ENCODE data around the gene ENPP1.

DNA sequence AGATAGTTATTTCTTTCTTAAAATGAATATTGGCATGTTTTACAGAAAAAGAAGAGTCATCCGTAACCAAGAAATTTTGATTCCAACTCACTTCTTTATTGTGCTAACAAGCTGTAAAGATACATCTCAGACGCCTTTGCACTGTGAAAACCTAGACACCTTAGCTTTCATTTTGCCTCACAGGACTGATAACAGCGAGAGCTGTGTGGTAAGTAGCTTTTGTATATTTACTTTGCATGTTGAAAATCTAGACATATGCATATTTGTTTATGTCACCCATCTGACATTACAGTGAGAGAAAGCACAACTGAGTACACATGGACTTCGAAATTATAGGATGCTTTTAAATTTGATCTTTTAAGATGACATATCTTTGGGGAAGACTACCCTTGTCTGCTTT, 78.7 kb downstream of the ENPP1 start:
- TF ChIP-seq POLR2AphosphoS5 (IDR thresholded peaks at IDR 0.05; ENCODE audit: low read depth, low read length) (no peak), POLR2A (IDR thresholded peaks at IDR 0.05; ENCODE audit: low read depth, low read length) (no peak), TAF1 (IDR thresholded peaks at IDR 0.05; ENCODE audit: low read depth, low read length) (no peak), PAX5 (IDR thresholded peaks at IDR 0.05; ENCODE audit: insufficient read depth, low read length, severe bottlenecking) (no peak), POU2F2 (IDR thresholded peaks at IDR 0.05; ENCODE audit: low read depth, low read length) (no peak), SPI1 (IDR thresholded peaks at IDR 0.05; ENCODE audit: low read depth, low read length) (no peak)
